Ovary (tissue), 3 donors: Measurements from ENCODE around the gene STX8.

ENCODE experiments used
- POLR2A ChIP-seq: fragments of 450-650 bp; IDR thresholded peaks from one replicate; pipeline ENCODE4 v1.6.1; 2017; ENCODE audit warnings: antibody characterized with exemption, mild to moderate bottlenecking, moderate library complexity
- TF ChIP-seq, protein P1 (sequence below), 3 donors: fragments of 450-650 bp in 2 of 3; fragments of 200-600 bp in 1 of 3; IDR thresholded peaks; one replicate each; pipeline versions ENCODE4 v1.5.1 to v1.8.0; 2016 to 2022; ENCODE audit warnings: antibody characterized with exemption in 3 of 3, mild to moderate bottlenecking in 1 of 3
- donor health status: DM: no; HTN: no; CAD: no.

DNA sequence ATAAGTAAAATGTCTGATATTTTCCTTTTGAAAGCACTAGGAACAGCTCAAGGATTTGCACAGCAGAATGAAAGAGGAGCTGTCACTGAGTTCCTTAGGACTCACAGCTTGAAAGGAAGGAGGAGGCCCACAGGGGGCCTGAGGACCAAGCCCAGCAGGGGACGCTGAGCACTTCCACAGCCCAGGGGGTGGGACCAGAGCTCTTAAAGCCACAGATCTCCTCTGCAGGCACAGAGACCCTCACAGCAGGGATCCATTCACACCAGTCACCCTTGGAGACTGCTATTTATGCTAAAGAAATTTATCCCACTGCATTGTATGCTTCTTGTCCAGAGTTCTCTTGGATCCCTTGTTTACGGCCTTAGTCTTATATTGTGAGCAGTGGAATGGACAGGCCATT is 253.3 kb downstream of the STX8 start:
- no peak for TF ChIP-seq POLR2A
- TF ChIP-seq, protein P1, sequence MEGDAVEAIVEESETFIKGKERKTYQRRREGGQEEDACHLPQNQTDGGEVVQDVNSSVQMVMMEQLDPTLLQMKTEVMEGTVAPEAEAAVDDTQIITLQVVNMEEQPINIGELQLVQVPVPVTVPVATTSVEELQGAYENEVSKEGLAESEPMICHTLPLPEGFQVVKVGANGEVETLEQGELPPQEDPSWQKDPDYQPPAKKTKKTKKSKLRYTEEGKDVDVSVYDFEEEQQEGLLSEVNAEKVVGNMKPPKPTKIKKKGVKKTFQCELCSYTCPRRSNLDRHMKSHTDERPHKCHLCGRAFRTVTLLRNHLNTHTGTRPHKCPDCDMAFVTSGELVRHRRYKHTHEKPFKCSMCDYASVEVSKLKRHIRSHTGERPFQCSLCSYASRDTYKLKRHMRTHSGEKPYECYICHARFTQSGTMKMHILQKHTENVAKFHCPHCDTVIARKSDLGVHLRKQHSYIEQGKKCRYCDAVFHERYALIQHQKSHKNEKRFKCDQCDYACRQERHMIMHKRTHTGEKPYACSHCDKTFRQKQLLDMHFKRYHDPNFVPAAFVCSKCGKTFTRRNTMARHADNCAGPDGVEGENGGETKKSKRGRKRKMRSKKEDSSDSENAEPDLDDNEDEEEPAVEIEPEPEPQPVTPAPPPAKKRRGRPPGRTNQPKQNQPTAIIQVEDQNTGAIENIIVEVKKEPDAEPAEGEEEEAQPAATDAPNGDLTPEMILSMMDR (IDR thresholded peaks at IDR 0.05) = no peak
